ENCODE data around the gene COMMD1.

COMMD1 gene

DNA sequence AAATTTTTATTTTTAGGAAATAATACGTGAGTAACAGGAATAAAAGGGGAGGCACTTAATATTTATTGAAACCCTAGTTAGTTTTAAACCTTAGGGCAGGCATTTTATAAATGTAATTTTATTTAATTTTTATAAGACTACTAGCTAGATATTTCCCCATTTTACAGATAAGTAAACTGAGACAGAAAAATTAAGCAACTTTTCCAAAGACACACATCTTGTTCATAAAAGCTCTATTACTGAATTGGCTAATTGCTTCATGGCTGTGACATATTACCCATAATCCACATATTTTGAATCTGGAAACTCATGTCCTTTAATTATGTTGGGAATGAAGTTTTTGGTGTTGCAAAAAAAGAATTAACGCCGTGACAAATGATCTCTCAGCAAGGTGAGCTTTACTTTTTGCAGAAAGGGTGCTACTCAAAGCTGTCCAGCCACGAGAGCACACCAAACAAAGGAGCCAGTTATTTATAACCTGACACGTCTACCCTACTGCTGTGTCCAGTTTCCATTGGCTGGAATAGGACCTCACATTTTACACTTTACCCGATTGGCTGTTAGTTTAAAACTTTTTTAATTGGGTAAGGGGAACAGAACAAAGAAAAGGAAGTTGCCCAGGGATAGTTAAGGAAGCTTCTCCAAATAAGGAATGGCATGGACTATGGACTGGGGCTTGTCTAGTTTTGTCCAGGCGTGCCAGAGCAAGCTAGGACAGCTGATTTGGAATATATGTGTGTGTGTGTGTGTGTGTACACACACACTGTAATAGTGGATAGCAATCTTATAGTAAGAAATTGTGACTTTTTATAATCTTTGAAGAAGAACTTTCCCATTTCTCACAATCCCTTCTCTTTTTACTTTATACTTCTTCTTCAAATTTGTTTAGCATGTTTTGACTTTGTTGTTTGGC lies 54.2 kb downstream of the COMMD1 start:
- no peak overlapping the region for H2BK5ac ChIP-seq (ENCODE audit: low read depth, low read length, poor library complexity, severe bottlenecking)
- no peaks in the 10 kb centered on the region for H3K4me1 ChIP-seq (ENCODE audit: control insufficient read depth, insufficient read depth, low read depth, low read length)
- H2BK120ac ChIP-seq (ENCODE audit: low read depth, low read length), result no peak overlapping the region
- H3K4me2 ChIP-seq (ENCODE audit: low read length, poor library complexity, severe bottlenecking), result no peak overlapping the region
- H2BK12ac ChIP-seq (ENCODE audit: low read length in 2 of 2), result no peak overlapping the region
- no peaks in the 10 kb centered on the region for H3K27me3 ChIP-seq (ENCODE audit: control insufficient read depth in 1 of 2, insufficient read depth in 1 of 2, low read length in 2 of 2)
- no peak overlapping the region for H3K4me3 ChIP-seq (ENCODE audit: insufficient read depth in 1 of 2, low read depth in 1 of 2, low read length in 2 of 2)
- no peak overlapping the region for H2BK15ac ChIP-seq (ENCODE audit: low read depth, poor library complexity, severe bottlenecking)
- peaks cover 19% of the 10 kb centered on the region for H3K79me1 ChIP-seq (replicated peaks; ENCODE audit: low read length, poor library complexity, severe bottlenecking)
- H3K18ac ChIP-seq (ENCODE audit: low read depth in 1 of 2, low read length in 2 of 2), result peak overlapping the region in 1 of 2 experiments; percentile 40
- H3K27ac ChIP-seq (ENCODE audit: low read length, poor library complexity, severe bottlenecking), result no peak overlapping the region
- H2AFZ ChIP-seq (ENCODE audit: low read depth, low read length), result no peak overlapping the region
- H3K14ac ChIP-seq (ENCODE audit: low read length in 2 of 2), result no peak overlapping the region
- H3K9ac ChIP-seq (ENCODE audit: low read length), result no peak overlapping the region
- no peak overlapping the region for H3K23ac ChIP-seq (ENCODE audit: low read length in 2 of 2)
- WGBS, result 98% methylated on average over 6 of the region's 7 CpGs
- H4K8ac ChIP-seq (ENCODE audit: low read length), result no peak overlapping the region
- no peak for DNase-seq
- no peak overlapping the region for H3K4ac ChIP-seq (ENCODE audit: low read depth in 1 of 2, low read length in 2 of 2)
- H2AK5ac ChIP-seq (ENCODE audit: low read length, severe bottlenecking), result no peak overlapping the region
- no peaks in the 10 kb centered on the region for H3K36me3 ChIP-seq (ENCODE audit: control insufficient read depth in 1 of 2, insufficient read depth in 2 of 2, low read depth in 1 of 2, low read length in 2 of 2)
- H3K9me3 ChIP-seq (ENCODE audit: control insufficient read depth, low read length), result no peaks in the 10 kb centered on the region
- no peak overlapping the region for H4K91ac ChIP-seq (ENCODE audit: low read length)

GRCh38 chr2:61961231-61961901 lies 55.9 kb downstream of the COMMD1 start:
- Histone ChIP-seq H3K4me3 (ENCODE audit: insufficient read depth in 1 of 2, low read depth in 1 of 2, low read length in 2 of 2) (no peak overlapping the region), H3K79me1 (replicated peaks; ENCODE audit: low read length, poor library complexity, severe bottlenecking) (peaks cover 19% of the 10 kb centered on the region), H3K9ac (ENCODE audit: low read length) (no peak overlapping the region), H2BK120ac (ENCODE audit: low read depth, low read length) (no peak overlapping the region), H4K8ac (ENCODE audit: low read length) (no peak overlapping the region), H3K23ac (ENCODE audit: low read length in 2 of 2) (no peak overlapping the region), H3K27me3 (ENCODE audit: control insufficient read depth in 1 of 2, insufficient read depth in 1 of 2, low read length in 2 of 2) (no peaks in the 10 kb centered on the region), H2AK5ac (ENCODE audit: low read length, severe bottlenecking) (no peak overlapping the region), H4K91ac (ENCODE audit: low read length) (no peak overlapping the region), H2AFZ (ENCODE audit: low read depth, low read length) (no peak overlapping the region), H3K36me3 (ENCODE audit: control insufficient read depth in 1 of 2, insufficient read depth in 2 of 2, low read depth in 1 of 2, low read length in 2 of 2) (no peaks in the 10 kb centered on the region), H3K27ac (ENCODE audit: low read length, poor library complexity, severe bottlenecking) (no peak overlapping the region), H2BK15ac (ENCODE audit: low read depth, poor library complexity, severe bottlenecking) (no peak overlapping the region), H3K9me3 (ENCODE audit: control insufficient read depth, low read length) (no peaks in the 10 kb centered on the region), H2BK5ac (ENCODE audit: low read depth, low read length, poor library complexity, severe bottlenecking) (no peak overlapping the region), H3K4ac (ENCODE audit: low read depth in 1 of 2, low read length in 2 of 2) (no peak overlapping the region), H3K4me2 (ENCODE audit: low read length, poor library complexity, severe bottlenecking) (no peak overlapping the region), H3K4me1 (ENCODE audit: control insufficient read depth, insufficient read depth, low read depth, low read length) (no peaks in the 10 kb centered on the region), H2BK12ac (ENCODE audit: low read length in 2 of 2) (no peak overlapping the region), H3K14ac (ENCODE audit: low read length in 2 of 2) (no peak overlapping the region), H3K18ac (ENCODE audit: low read depth in 1 of 2, low read length in 2 of 2) (no peak overlapping the region)
- DNase-seq, result no peak
- 100% methylated on average over 1 of the region's 2 CpGs for WGBS

- Histone ChIP-seq H3K27me3 (ENCODE audit: control insufficient read depth in 1 of 2, insufficient read depth in 1 of 2, low read length in 2 of 2) (no peaks in the 10 kb centered on the region), H3K4me1 (ENCODE audit: control insufficient read depth, insufficient read depth, low read depth, low read length) (no peaks in the 10 kb centered on the region), H3K9ac (ENCODE audit: low read length) (no peak overlapping the region), H3K79me1 (replicated peaks; ENCODE audit: low read length, poor library complexity, severe bottlenecking) (peaks cover 21% of the 10 kb centered on the region), H3K36me3 (ENCODE audit: control insufficient read depth in 1 of 2, insufficient read depth in 2 of 2, low read depth in 1 of 2, low read length in 2 of 2) (no peaks in the 10 kb centered on the region), H3K23ac (ENCODE audit: low read length in 2 of 2) (no peak overlapping the region), H4K8ac (ENCODE audit: low read length) (peak overlapping the region; percentile 49), H3K14ac (ENCODE audit: low read length in 2 of 2) (no peak overlapping the region), H2BK120ac (ENCODE audit: low read depth, low read length) (no peak overlapping the region), H3K4ac (ENCODE audit: low read depth in 1 of 2, low read length in 2 of 2) (no peak overlapping the region), H4K91ac (ENCODE audit: low read length) (no peak overlapping the region), H2BK5ac (ENCODE audit: low read depth, low read length, poor library complexity, severe bottlenecking) (no peak overlapping the region), H2BK15ac (ENCODE audit: low read depth, poor library complexity, severe bottlenecking) (no peak overlapping the region), H3K18ac (ENCODE audit: low read depth in 1 of 2, low read length in 2 of 2) (no peak overlapping the region), H3K27ac (ENCODE audit: low read length, poor library complexity, severe bottlenecking) (no peak overlapping the region), H3K9me3 (ENCODE audit: control insufficient read depth, low read length) (no peaks in the 10 kb centered on the region), H2AK5ac (ENCODE audit: low read length, severe bottlenecking) (no peak overlapping the region), H3K4me2 (ENCODE audit: low read length, poor library complexity, severe bottlenecking) (no peak overlapping the region), H2BK12ac (ENCODE audit: low read length in 2 of 2) (no peak overlapping the region), H2AFZ (ENCODE audit: low read depth, low read length) (no peak overlapping the region), H3K4me3 (ENCODE audit: insufficient read depth in 1 of 2, low read depth in 1 of 2, low read length in 2 of 2) (no peak overlapping the region)
- peak; percentile 49 for DNase-seq
- WGBS, result 51% methylated on average over 5 of the region's 5 CpGs
These were observed 56.9 kb downstream of the COMMD1 start for GRCh38 chr2:61962095-61962984.

Measured in mesenchymal stem cell (in vitro differentiated cells and primary cell).